SW 1271 (cell line): Measurements from ENCODE around the gene UTF1.

Experiments
- DNase-seq, 2 experiments: peaks; one replicate each; lab custom pipeline; 2025; lab: John Stamatoyannopoulos, UW

Gene UTF1

GRCh38 chr10:133279326-133280226, 49.6 kb downstream of the UTF1 start:
- no peak for DNase-seq

- no peak for DNase-seq
Measured at GRCh38 chr10:133280391-133281059, 50.5 kb downstream of the UTF1 start.

- DNase-seq = no peak
Measured at GRCh38 chr10:133281084-133281483, 51.1 kb downstream of the UTF1 start.
